ENCODE results near the gene C11orf21. TPM values are rescaled to one million over a fixed set of nuclear protein-coding genes. Genes with fewer than 3 reads are reported as not detected.

Gene C11orf21
- total RNA-seq, 1 donor from 2014 or later = not detected

DNA sequence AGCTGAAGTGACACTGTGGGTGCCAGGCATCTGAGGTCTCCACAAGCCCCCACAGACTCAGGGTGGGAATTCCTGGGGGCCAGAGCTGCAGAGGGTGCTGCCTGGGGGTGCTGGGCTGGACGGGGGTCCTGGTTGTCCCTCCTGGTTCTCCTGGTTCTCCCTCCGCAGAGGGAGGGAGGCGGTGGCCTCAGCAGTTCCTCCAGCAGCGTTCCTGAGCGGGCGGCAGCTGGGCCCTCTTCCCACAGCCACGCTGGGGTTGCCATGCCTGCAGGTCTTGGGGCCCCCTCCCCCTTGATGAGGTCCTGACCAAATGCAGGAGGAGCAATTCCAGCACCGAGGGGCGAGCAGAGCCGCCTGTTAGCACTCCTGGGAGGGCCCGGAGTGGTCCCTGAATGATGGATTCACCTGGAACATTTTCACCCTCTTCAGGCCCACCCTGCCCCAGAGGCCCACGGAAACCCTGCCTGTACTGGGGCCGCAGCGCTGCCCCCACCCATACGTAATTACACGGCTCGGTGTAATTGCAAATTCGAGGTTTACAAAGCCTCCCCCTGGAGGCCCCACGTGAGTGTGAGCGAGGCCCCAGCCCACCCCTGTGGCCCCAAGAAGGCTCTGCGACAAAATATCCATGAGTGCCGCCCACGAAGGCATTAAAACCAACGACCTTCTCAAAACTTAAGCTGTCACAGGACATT is 635 bp downstream of the C11orf21 start:
- TF ChIP-seq EZH2 (IDR thresholded peaks at IDR 0.05; ENCODE audit: insufficient read depth, low read length) = no peak
- TF ChIP-seq, protein P1, sequence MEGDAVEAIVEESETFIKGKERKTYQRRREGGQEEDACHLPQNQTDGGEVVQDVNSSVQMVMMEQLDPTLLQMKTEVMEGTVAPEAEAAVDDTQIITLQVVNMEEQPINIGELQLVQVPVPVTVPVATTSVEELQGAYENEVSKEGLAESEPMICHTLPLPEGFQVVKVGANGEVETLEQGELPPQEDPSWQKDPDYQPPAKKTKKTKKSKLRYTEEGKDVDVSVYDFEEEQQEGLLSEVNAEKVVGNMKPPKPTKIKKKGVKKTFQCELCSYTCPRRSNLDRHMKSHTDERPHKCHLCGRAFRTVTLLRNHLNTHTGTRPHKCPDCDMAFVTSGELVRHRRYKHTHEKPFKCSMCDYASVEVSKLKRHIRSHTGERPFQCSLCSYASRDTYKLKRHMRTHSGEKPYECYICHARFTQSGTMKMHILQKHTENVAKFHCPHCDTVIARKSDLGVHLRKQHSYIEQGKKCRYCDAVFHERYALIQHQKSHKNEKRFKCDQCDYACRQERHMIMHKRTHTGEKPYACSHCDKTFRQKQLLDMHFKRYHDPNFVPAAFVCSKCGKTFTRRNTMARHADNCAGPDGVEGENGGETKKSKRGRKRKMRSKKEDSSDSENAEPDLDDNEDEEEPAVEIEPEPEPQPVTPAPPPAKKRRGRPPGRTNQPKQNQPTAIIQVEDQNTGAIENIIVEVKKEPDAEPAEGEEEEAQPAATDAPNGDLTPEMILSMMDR (IDR thresholded peaks at IDR 0.05; ENCODE audit: insufficient read depth, low read depth, low read length) = no peak
- Histone ChIP-seq H3K9ac (ENCODE audit: low read length) (no peak overlapping the region), H4K20me1 (ENCODE audit: insufficient read depth, low read length) (no peaks in the 10 kb centered on the region), H3K36me3 (ENCODE audit: insufficient read depth, low read length) (no peaks in the 10 kb centered on the region), H3K4me1 (ENCODE audit: insufficient read depth, low read length) (peaks cover 6% of the 10 kb centered on the region), H3K27me3 (ENCODE audit: insufficient read depth, low read length) (peaks cover 3% of the 10 kb centered on the region), H2AFZ (ENCODE audit: low read depth, low read length) (no peak overlapping the region), H3K9me3 (ENCODE audit: insufficient read depth, low read depth, low read length) (no peaks in the 10 kb centered on the region), H3K4me3 (ENCODE audit: insufficient read depth, low read depth, low read length) (no peak overlapping the region), H3K27ac (ENCODE audit: low read depth, low read length) (no peak overlapping the region), H3K4me2 (ENCODE audit: low read length) (no peak overlapping the region), H3K79me2 (ENCODE audit: insufficient read depth, low read length) (no peaks in the 10 kb centered on the region)
- no peaks in the 10 kb centered on the region for H3K9me3 Mint-ChIP-seq (ENCODE audit: unreplicated experiment)
- H3K27me3 Mint-ChIP-seq (ENCODE audit: low read depth, unreplicated experiment) = peaks cover 18% of the 10 kb centered on the region
- no peaks in the 10 kb centered on the region for H3K36me3 Mint-ChIP-seq (ENCODE audit: low read depth, unreplicated experiment)
- H3K4me3 Mint-ChIP-seq (ENCODE audit: unreplicated experiment) = no peak overlapping the region
- FAIRE-seq (no peak), DNase-seq (ENCODE audit: low read depth) (no peak)
- H3K4me1 Mint-ChIP-seq (ENCODE audit: low read depth, unreplicated experiment) = peaks cover 5% of the 10 kb centered on the region
- H3K27ac Mint-ChIP-seq (ENCODE audit: unreplicated experiment) = no peak overlapping the region

DNA sequence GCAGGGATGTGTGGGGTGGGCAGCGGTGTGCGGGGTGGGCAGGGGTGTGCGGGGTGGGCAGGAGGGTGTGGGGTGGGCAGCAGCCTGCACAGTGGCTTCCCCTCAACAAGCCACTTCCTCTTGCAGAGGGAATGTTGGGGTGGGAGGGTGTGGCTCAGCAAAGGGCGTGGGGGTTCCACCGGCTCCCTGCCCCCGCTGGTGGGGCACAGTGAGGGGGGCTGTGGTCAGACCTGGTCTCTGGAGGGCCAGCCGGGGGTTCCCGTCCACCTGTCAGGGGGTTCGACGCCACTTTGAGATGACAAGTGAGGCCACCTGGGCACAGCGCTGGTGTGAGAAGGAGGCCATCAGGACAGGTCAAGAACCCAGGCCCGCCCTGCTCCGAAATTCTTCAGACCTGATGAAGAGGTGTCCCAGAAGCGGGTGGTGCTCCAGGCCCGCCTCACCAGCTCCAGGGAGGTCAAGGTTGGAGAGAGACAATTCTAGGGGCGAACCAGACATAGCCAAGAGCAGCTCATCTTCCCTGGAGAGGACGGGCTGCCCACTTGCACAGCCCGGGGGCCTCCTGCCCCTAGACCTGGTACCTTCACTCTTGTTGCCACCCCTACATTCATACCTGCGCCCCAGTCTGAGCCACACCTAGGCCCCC is 1.3 kb downstream of the C11orf21 start:
- H3K4me1 ChIP-seq (ENCODE audit: insufficient read depth, low read length) = no peaks in the 10 kb centered on the region
- peaks cover 3% of the 10 kb centered on the region for H3K4me1 Mint-ChIP-seq (ENCODE audit: low read depth, unreplicated experiment)
- H3K27ac ChIP-seq (ENCODE audit: low read depth, low read length) = no peak overlapping the region
- no peaks in the 10 kb centered on the region for H3K9me3 ChIP-seq (ENCODE audit: insufficient read depth, low read depth, low read length)
- no peaks in the 10 kb centered on the region for H3K36me3 Mint-ChIP-seq (ENCODE audit: low read depth, unreplicated experiment)
- no peak overlapping the region for H3K27ac Mint-ChIP-seq (ENCODE audit: unreplicated experiment)
- no peak overlapping the region for H3K4me2 ChIP-seq (ENCODE audit: low read length)
- H3K36me3 ChIP-seq (ENCODE audit: insufficient read depth, low read length) = no peaks in the 10 kb centered on the region
- TF ChIP-seq, protein P1 (IDR thresholded peaks at IDR 0.05; ENCODE audit: insufficient read depth, low read depth, low read length) = no peak
- no peak for TF ChIP-seq EZH2 (IDR thresholded peaks at IDR 0.05; ENCODE audit: insufficient read depth, low read length)
- H3K4me3 Mint-ChIP-seq (ENCODE audit: unreplicated experiment) = no peak overlapping the region
- H3K9ac ChIP-seq (ENCODE audit: low read length) = no peak overlapping the region
- peaks cover 3% of the 10 kb centered on the region for H3K27me3 ChIP-seq (ENCODE audit: insufficient read depth, low read length)
- no peak overlapping the region for H2AFZ ChIP-seq (ENCODE audit: low read depth, low read length)
- FAIRE-seq (no peak), DNase-seq (ENCODE audit: low read depth) (no peak)
- H3K9me3 Mint-ChIP-seq (ENCODE audit: unreplicated experiment) = no peaks in the 10 kb centered on the region
- H3K27me3 Mint-ChIP-seq (ENCODE audit: low read depth, unreplicated experiment) = peaks cover 23% of the 10 kb centered on the region
- H3K79me2 ChIP-seq (ENCODE audit: insufficient read depth, low read length) = no peaks in the 10 kb centered on the region
- no peak overlapping the region for H3K4me3 ChIP-seq (ENCODE audit: insufficient read depth, low read depth, low read length)
- no peaks in the 10 kb centered on the region for H4K20me1 ChIP-seq (ENCODE audit: insufficient read depth, low read length)

DNA sequence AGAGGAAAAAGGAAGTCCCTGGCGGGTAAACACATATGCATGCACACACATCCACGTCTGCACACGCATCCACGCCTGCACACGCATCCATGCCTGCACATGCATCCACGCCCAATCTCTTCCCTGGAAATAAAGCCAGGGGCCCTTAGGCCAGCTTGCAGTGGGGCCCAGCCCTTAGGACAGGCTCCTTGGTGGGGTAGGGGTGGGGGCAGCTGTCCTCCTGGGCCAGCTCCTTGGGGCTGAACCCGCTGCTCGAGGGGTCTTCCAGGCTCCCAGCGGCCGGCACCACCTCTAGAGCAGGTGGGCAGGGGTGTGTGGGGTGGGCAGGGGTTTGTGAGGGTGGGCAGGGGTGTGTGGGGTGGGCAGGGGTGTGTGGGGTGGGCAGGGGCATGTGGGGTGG is 1.9 kb downstream of the C11orf21 start:
- TF ChIP-seq, protein P1 (IDR thresholded peaks at IDR 0.05; ENCODE audit: insufficient read depth, low read depth, low read length) = no peak
- TF ChIP-seq EZH2 (IDR thresholded peaks at IDR 0.05; ENCODE audit: insufficient read depth, low read length) = no peak
- Histone ChIP-seq H3K27me3 (ENCODE audit: insufficient read depth, low read length) (peaks cover 3% of the 10 kb centered on the region), H3K4me1 (ENCODE audit: insufficient read depth, low read length) (no peaks in the 10 kb centered on the region), H4K20me1 (ENCODE audit: insufficient read depth, low read length) (no peaks in the 10 kb centered on the region), H3K9me3 (ENCODE audit: insufficient read depth, low read depth, low read length) (no peaks in the 10 kb centered on the region), H3K79me2 (ENCODE audit: insufficient read depth, low read length) (no peaks in the 10 kb centered on the region), H3K4me2 (ENCODE audit: low read length) (no peak overlapping the region), H3K27ac (ENCODE audit: low read depth, low read length) (no peak overlapping the region), H3K4me3 (ENCODE audit: insufficient read depth, low read depth, low read length) (no peak overlapping the region), H2AFZ (ENCODE audit: low read depth, low read length) (no peak overlapping the region), H3K9ac (ENCODE audit: low read length) (no peak overlapping the region), H3K36me3 (ENCODE audit: insufficient read depth, low read length) (no peaks in the 10 kb centered on the region)
- no peak overlapping the region for H3K4me3 Mint-ChIP-seq (ENCODE audit: unreplicated experiment)
- DNase-seq (ENCODE audit: low read depth) (no peak), FAIRE-seq (no peak)
- H3K9me3 Mint-ChIP-seq (ENCODE audit: unreplicated experiment) = peaks cover 2% of the 10 kb centered on the region
- H3K27me3 Mint-ChIP-seq (ENCODE audit: low read depth, unreplicated experiment) = peaks cover 28% of the 10 kb centered on the region
- H3K27ac Mint-ChIP-seq (ENCODE audit: unreplicated experiment) = no peak overlapping the region
- no peaks in the 10 kb centered on the region for H3K36me3 Mint-ChIP-seq (ENCODE audit: low read depth, unreplicated experiment)
- H3K4me1 Mint-ChIP-seq (ENCODE audit: low read depth, unreplicated experiment) = peaks cover 3% of the 10 kb centered on the region

Measured in astrocyte (in vitro differentiated cells and primary cell).